Keratinocyte (primary cell): ENCODE measurements around the gene GREM2.

Experiments used
- CTCF ChIP-seq, 3 experiments: IDR thresholded peaks in 1 of 3; conservative IDR thresholded peaks in 1 of 3; optimal IDR thresholded peaks in 1 of 3; 2 replicates in 2 of 3; 3 replicates in 1 of 3; pipeline versions ENCODE3 to v1.5.1; 2011; ENCODE audit warnings: low read length in 3 of 3, mild to moderate bottlenecking in 3 of 3, moderate library complexity in 2 of 3, control low read depth in 1 of 3, inconsistent platforms in 1 of 3; ENCODE audit not compliant: insufficient read depth in 2 of 3; ENCODE audit errors: extremely low read depth in 1 of 3
- EZH2 ChIP-seq: IDR thresholded peaks from one replicate; pipeline ENCODE4 v1.6.1; 2012; ENCODE audit warnings: inconsistent platforms, mild to moderate bottlenecking, low read length, moderate library complexity

GRCh38 chr1:240609527-240610060, 2.4 kb downstream of the GREM2 start:
- TF ChIP-seq CTCF (optimal IDR thresholded peaks at IDR 0.05 in 1 of 3, IDR thresholded peaks at IDR 0.05 in 1 of 3, conservative IDR thresholded peaks at IDR 0.05 in 1 of 3; ENCODE audit: extremely low read depth in 1 of 3, insufficient read depth in 2 of 3, low read length in 3 of 3) (no peak), EZH2 (no peak)
